GM18498 (cell line): ENCODE data around the gene STX18.
"Not testable (repeated sequence)": the region's sequence is repeated elsewhere in the genome, so short reads cannot be mapped to it uniquely, and the experiment has no call there.

ENCODE experiments used
- ATAC-seq: cut with Tn5 transposase; IDR thresholded peaks from one replicate; pipeline ENCODE4 v1.9.1; 2021; ENCODE audit warnings: mild to moderate bottlenecking, moderate library complexity; ENCODE audit not compliant: unreplicated experiment

STX18 gene

DNA sequence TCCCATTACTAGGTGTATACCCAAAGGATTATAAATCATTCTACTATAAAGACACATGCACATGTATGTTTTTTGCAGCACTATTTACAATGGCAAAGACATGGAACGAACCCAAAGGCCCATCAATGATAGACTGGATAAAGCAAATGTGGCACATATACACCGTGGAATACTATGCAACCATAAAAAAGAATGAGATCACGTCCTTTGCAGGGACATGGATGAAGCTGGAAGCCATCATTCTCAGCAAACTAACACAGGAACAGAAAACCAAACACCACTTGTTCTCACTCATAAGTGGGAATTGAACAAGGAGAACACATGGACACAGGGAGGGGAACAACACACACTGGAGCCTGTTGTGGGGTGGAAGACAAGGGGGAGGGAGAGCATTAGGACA lies 31.2 kb downstream of the STX18 start:
- ATAC-seq = not testable (repeated sequence)

DNA sequence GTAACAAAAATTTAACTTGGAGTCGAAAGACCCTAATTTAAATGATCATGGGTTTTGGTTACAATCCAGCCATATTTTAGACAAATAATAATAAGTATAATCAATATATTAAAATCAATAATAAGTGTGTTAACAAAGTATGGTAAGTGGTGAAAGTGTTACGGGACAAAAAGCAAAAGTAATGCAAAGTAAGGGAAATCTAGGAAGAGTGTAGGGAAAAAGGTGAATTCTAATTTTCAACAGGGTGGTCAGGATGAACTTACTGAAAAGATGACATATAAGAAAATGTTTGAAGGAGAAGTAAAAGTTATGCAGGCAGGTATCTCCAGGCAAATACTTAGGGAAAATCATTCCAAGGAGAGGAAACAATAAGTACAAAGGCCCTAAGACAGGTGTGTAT lies 32.3 kb downstream of the STX18 start:
- no peak for ATAC-seq

- peak; percentile 63 for ATAC-seq
These were observed 33.9 kb downstream of the STX18 start for GRCh38 chr4:4507923-4508322.

DNA sequence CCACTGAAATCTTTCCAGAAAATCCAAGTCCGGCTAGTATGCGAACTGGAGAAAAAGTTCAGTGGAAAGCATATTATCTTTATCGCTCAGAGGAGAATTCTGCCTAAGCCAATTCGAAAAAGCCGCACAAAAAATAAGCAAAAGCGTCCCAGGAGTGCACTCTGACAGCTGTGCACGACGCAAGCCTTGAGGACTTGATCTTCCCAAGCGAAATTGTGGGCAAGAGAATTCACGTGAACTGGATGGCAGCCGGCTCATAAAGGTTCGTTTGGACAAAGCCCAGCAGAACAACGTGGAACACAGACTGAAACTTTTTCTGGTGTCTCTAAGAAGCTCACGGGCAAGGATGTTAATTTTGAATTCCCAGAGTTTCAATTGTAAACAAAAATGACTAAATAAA lies 34.4 kb downstream of the STX18 start:
- ATAC-seq = no peak

GRCh38 chr4:4506961-4507360 lies 34.9 kb downstream of the STX18 start:
- ATAC-seq = no peak

- ATAC-seq = not testable (repeated sequence)
These were observed 36.6 kb downstream of the STX18 start for GRCh38 chr4:4505211-4505610.

- no peak for ATAC-seq
These were observed 37.1 kb downstream of the STX18 start for GRCh38 chr4:4504783-4505182.

- ATAC-seq = peak; percentile 79
These were observed 39.0 kb downstream of the STX18 start for GRCh38 chr4:4502694-4503311.

GRCh38 chr4:4501679-4502078 lies 40.2 kb downstream of the STX18 start:
- no peak for ATAC-seq

- no peak for ATAC-seq
These were observed 42.3 kb downstream of the STX18 start for GRCh38 chr4:4499438-4500123.

DNA sequence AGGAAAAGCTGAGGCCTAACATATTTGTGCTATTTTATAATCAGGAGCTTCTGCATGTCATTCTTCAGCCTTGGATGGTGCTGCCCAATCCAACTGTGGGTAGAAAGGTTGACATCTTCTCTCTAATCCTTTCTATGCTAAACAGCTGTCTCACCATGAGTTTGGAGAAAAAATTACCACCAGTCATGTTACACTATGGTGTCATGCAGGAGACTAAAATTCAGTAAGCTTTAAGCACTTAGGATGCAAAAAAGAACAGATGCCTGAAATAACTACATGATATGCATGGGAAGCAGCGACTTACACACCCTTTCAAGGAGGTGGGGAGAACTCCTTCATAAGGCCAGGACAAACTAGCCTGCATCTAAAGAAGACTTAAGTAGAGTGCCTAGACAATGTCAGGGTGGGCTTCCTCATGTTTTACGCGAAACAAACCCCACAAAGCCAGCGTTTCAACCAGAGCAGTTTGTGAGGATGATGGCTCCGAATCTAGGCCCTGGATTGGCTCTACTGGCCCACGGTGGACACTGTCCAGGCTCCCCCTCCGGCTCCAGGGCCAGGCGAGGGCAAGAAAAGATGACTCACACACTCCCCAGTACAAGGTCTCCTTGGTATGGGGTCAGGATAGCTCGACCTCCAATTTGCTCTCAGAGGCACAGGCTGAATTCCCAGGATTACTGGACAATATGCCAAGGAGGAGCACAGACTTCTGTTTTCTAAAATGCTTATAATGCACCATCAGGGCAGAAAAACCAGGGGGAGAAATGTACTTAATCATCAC lies 45.1 kb downstream of the STX18 start:
- no peak for ATAC-seq

GRCh38 chr4:4494882-4495281 lies 47.0 kb downstream of the STX18 start:
- ATAC-seq = no peak

- ATAC-seq = peak; percentile 73
These were observed 49.5 kb downstream of the STX18 start for GRCh38 chr4:4492161-4492847.

DNA sequence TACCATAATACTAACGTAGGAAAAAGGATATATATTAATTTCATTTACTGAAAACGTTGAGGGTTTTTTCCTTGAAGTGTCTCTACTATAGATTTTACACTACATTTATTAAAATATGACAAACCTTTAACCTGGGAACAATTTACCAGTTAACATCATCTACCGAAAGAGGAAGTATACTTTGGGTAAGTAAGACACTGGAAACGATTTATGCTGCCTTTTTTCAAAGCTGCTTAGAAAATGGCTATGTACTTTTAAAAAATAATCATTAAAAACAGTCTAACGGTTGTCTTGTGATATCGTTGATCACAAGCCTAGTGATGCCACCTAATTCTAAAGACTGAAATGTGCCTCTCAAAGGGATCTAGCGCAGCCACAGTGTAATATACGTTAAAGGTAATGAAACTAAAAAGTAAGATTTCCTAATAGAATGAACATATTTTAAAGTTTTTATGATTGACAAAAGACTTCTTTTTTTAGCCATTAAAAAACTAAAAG lies 50.4 kb downstream of the STX18 start:
- no peak for ATAC-seq

GRCh38 chr4:4490816-4491215 lies 51.0 kb downstream of the STX18 start:
- no peak for ATAC-seq

DNA sequence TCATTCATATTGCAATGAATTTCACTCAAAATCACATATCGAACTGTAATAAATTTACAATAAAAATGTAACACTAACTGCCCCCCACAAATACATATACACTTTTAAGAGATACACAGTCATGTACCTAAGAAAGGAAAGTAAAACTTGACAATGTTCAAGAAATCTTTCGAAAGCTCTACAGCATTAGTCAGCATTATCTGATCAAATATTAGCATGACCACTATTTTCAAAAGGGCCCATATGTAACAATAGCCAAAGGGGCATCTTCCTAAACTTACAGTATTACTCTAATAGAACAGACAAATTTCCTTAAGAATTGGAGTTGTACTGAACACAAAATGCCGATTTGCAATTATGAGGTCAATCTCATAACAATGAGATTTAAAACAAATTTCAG lies 51.8 kb downstream of the STX18 start:
- ATAC-seq = no peak

DNA sequence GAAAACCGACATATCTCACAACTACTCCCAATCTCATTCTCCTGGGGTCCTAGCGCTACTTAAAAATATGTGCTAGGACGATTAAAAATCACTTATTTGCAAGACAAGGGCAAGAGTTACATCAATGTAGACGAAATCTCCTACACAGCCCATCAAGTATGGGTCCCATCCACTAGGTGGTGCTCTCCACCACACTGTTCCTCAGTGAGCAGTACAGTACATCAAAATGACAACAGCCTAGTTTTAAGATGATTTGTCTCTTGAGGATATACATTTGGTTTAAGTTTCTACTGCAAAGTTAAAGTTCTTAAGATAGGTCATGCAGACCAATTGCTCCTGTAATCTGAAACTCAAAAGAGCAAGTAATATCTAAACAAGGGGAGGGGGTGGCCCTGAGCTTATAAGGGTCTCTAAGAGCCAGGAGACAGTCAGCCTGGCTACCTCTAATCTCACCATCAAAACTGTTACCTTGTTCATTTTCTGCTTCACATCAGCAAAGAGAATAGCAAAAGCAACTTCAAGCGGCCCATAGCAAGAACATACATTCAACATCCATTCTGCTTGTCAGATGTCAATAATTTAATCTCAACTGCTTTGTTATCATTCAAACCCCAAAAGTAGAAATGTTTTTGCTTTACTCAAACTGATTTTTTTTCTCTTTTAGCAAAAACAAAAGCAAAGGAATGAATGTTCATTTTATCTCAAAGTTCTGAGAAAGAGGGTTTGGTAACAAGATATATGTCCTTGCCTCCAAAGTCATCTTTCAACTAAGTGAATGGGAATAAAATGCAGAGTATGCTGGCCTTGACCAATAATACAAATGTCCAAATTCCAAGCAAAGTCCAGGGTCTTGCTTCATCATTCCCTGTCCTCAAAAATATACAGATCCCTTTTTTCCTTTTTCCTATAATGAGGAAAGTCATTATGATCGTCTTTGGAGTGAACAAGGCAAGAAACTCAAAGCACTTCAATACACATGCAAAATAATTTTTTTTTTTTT lies 53.1 kb downstream of the STX18 start:
- peak; percentile 76 for ATAC-seq

GRCh38 chr4:4486969-4487368 lies 54.9 kb downstream of the STX18 start:
- ATAC-seq = no peak

- ATAC-seq = no peak
These were observed 56.0 kb downstream of the STX18 start for GRCh38 chr4:4485806-4486205.

- no peak for ATAC-seq
These were observed 60.4 kb downstream of the STX18 start for GRCh38 chr4:4481399-4481994.
